Measurements from ENCODE around the gene ACAA1.
"Not testable (repeated sequence)": the region's sequence is repeated elsewhere in the genome, so short reads cannot be mapped to it uniquely, and the experiment has no call there.

Gene ACAA1

DNA sequence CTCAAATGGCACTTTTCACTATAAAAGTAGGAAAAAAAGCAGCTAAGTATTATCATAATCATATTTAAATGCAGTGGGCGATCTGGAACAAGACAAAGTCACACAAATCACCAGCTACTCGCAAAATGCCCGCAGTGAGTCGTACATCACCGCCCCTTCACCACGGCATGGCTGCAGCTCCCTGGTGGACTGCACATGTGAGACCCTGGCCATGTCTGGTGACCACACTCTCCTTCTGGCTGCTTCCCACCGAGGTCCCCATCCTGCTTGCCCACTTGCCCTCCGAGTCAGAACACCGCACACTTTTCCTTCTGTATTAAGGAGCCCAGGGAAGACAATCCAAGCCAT lies 38.6 kb downstream of the ACAA1 start:
- no peak for DNase-seq

DNA sequence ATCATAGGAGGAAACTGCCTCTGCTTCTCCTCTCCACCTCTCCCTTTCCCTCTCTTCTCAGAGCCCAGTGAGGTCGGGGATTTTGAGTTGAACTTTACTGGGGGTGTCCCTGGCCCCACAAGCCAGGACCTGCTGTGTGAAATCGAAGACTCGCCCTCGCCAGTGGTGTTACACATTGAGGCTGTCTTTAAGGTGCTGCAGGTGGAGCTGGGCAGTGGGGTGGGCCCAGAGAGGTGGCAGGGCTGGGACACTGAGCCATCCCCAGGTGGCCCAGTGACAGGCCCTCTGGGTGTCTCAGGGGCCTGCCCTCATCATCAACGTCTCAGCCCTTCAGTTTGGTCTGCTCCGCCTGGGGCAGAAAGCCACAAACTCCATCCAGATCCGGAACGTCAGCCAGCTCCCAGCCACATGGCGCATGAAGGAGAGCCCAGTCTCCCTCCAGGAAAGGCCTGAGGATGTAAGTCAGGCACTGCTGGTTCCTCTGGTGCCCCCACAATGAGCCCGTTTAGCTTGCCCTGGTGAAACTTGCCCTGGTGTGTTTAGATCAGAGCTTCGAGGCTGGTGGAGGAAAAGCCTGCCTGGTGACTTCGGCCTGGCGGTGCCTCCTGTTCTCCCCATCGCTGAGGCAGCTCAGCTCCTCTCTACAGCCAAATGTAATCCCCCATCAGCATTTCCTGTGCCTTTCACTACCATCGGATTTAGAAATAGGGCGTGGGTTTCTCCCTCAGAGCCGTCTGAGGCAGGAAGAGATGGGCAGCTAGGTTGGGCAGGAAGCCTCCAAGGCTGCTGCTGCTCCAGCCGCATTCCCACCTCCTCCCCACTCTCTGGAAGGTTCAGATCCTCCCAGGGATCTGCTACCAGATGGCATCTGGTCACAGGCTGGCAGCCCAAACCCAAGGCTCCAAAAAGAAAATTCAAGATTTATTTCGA lies 39.2 kb downstream of the ACAA1 start:
- DNase-seq = peak; percentile 7

DNA sequence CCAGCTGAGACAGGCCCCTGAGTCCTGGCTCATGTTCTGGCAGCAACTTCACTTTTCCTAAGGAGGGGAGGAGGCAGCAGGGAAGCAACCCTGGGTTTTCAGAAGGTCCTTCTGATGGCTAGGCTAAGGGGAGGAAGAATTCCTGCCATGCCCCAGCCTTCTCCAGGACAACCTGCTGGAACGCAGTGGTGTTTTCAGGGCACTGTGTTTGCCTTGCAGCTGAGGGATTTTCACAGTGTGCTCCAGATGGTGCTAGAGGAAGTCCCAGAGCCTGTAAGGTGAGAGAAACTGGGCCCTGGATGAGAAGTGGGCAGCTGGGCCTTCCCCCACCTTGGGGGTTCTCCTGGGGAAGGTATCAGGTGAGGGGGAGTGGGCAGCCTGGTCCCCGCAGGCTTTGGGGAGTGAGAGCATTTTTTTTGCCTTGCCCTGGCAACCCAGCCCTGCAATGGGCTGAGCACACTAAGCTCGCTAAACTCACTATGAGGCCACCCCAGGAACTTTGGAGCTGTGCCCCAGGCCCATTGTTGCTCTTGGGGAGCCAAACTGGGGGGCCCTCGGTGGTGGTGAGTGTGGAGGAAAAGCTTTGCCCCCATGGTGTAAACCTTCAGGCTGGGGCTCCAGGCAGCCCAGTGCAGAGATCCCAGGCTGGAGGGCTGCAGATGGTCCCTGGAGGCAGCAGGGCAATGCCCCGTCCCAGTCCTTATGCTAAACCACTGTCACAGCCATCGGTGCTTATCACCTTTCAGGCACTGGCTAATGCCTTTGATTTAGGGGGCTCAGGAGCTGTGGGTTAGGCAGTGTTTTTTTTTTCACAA lies 41.1 kb downstream of the ACAA1 start:
- no peak for DNase-seq

DNA sequence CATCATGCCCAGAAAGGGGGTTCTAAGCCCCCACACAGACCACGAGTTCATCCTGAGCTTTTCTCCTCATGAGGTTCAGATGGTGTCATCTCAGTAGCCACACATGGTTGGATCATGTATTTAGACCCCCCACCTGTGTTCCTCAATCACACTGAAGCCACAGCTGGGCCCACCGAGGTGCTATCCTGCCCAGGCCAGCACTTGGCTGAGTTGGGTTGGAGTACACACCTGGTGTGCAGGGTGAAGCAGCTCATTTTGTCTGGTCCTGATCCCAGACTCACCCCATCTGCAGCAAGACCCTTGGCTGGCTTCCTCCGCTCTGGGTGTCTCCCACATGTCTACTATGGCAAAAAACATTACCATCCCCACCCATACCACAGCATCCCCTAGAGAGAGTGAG lies 41.9 kb downstream of the ACAA1 start:
- no peak for DNase-seq

DNA sequence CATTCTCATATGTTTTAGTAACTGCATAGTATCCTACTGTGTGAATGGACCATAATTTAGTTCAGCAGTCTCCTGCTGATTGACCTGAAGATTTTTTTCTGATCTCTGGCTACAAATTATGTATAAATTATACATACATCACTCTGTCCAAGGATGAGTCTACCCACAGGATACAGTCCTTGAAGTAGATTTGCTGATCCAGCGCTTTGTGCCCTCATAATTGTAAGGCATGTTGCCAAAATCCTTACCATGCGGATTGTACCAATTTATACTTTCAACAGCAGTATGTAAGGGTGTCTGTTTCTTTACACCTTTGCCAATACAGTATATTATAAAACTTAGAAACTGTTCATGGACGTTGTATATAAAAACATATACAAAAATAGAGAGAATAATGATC lies 46.5 kb downstream of the ACAA1 start:
- no peak for DNase-seq

DNA sequence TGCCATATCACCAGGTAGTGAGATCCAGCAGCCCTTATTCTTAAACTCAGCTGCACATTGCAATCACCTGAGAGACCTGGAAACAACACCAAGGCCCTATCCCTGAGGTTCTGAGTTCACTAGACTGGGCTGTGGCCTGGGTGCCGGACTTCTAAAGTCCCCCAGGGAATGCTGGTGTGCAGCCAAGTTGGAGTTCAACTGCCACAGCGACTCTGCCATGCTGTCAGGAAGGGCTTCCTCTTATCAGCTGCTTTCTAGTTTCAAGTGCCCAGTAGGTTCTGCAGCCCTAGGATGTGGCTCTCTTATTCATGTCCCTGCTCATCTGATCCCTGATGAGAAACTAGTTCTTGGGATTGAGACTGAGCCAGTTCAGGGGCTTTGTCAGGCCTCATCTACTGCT lies 47.8 kb downstream of the ACAA1 start:
- DNase-seq = no peak

DNA sequence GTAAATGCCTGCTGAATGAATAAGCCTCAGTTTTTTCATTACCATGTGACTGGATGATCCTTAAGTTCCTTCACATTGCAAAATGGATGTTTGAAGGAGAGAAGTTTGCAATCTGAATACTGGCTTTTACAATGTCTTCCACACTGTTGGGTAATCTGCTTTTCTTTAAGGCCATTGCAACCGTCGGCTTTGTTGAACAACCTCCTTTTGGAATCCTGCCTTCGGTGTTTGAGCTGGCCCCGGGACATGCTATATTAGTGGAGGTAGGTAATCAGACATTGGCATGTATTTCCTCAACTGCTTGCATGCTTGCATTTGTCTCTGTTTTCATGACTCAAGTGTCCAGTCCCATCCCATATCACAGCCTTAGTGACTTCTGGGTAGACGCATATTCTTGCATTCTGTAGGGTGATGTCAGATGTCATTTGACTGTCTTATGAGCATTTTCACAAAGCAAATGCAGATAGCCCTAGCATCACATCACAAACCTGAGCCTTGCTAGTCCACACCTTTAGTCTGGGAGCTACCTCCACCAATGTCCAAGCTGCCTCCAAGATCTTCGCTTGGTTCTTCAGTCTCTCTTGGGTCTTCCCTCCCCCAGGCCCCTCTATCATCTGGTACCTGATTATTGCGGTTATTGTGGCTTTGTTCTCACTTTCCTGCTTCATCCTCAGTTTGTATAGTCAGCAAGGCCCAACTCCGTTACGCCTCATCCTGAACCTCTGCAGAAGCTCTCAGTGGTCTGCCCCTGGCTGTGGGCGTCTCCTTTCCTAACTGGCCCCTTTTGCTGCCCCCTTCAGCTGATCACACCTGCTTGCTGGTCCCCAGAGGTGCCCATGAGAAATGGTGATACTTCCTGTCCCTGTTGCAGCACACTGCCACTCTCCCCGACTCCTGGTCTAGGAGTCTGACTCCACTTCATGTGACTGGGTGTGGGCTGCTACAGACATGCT lies 48.5 kb downstream of the ACAA1 start:
- DNase-seq = no peak

DNA sequence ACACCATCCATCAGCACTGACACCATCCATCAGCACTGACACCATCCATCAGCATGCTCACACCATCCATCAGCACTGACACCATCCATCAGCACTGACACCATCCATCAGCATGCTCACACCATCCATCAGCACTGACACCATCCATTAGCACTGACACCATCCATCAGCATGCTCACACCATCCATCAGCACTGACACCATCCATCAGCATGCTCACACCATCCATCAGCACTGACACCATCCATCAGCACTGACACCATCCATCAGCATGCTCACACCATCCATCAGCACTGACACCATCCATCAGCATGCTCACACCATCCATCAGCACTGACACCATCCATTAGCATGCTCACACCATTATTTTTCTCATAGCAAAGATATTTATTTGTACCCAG lies 49.6 kb downstream of the ACAA1 start:
- DNase-seq = not testable (repeated sequence)

DNA sequence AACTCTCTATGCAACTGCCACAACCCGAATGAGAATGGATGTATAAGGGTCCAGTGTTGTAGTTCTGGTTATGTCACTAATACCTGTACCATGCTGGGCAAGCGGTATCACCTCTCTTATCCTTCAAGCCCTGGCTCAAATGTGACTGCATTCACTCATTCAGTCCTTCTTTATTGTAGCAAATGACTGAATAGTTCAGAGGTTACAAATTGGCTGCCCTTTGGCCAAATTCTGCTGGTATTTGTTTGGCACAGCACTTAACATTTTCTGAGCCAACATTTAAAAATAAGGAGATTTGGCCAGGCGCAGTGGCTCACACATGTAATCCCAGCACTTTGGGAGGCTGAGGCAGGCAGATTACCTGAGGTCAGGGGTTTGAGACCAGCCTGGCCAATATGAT lies 50.4 kb downstream of the ACAA1 start:
- DNase-seq = no peak

DNA sequence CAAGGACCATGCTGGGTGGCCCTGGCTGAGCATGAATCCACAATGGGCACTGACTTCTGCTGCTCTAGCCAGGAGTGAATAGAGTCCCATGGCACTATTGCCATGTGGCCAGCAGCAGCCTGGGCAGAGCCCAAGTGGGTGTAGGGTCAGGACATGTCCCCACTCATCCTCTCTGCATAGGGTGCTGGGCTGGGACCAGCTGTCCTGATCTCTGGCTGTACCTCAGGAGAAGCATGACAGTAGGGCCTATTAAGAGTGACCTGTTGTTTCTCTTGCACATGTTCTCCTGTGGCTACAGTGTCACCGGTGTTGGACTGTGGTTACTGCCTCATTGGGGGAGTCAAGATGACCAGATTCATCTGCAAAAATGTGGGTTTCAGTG lies 51.0 kb downstream of the ACAA1 start:
- no peak for DNase-seq

DNA sequence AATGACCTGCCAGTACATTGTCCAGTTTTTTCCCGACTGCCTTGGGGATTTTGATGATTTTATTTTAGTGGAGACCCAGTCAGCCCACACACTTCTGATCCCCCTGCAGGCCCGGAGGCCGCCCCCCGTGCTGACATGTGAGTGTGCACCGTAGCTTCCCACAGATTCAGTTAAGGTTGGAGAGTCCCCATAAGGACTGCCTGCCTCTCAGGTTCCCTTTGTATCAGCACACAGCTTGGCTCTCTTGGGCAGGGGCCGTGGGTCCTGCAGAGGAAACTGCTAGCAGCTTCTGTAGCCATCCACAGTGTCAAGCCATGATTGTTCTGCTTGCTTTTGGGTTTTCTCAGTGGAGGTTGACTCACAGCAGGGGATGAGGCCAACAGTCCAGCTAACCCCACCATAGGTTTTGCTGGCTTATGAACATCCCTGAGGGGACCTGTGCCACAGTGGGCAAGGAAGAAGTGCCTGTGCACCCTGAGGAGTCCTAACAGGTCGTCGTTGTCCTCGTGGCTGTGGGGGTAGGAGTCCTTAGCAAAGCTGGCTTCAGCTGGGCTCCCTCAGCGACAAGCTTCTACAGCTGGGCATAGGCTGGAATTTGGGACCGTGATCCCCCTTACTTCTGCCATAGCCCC lies 51.5 kb downstream of the ACAA1 start:
- DNase-seq = no peak

DNA sequence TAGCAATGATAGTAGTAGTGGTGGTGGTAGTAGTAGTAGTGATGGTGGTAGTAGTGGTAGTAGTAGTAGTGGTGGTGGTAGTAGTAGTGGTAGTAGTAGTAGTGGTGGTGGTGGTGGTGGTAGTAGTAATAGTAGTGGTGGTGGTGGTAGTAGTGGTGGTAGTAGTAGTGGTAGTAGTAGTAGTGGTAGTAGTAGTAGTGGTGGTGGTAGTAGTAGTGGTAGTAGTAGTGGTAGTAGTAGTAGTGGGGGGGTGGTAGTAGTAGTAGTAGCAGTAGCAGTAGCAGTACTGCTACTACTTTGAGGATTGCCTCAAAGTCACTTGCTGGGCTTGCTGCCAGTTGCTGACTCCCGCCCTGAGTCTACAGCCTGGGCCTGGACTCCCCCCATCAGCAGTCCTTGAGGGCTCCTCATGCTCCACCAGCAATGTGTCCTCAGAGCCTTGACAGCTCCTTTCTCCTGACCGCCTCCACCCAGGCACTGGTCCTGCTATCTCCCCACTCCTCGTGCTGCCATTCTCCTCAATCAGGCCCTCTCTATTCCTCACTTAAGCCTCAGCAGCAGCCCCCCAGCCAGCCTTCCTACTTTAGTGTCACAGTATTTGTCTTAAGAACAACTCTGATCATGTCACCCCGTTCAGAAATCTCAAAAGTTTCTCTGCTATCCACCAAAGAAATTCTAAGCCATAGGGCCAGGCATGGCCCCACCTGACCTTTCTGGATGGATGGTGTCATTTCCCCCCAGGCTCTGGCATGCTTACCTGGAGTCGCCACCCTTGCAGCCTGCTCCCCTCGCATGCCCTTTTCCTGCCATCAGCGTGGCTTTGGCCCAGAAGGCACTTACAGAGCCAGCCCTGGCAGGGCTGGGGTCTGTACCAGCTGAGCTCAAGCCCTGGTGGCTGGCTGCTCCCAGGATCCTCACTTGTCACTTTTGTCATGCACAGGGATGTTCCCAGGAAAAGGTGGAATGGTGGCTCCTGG lies 52.3 kb downstream of the ACAA1 start:
- DNase-seq = peak; percentile 71

DNA sequence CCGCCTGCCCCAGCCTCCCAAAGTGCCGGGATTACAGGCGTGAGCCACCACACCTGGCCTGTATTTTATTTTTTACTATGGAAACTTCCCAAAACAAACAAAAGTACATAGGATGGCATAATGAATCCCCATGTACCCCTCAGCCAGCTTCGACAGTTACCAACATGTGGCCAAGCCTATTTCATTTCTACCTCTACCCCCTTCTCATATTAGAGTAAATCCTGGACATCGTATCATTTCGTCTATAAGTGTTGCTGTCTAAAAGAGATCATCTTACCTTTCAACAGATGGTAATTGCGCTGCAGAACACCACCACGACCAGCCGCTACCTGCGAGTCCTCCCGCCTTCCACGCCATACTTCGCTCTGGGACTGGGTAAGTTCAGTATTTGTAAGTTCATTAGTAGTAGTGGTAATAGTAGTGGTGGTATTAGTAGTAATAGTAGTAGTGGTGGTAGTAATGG lies 53.0 kb downstream of the ACAA1 start:
- no peak for DNase-seq

DNA sequence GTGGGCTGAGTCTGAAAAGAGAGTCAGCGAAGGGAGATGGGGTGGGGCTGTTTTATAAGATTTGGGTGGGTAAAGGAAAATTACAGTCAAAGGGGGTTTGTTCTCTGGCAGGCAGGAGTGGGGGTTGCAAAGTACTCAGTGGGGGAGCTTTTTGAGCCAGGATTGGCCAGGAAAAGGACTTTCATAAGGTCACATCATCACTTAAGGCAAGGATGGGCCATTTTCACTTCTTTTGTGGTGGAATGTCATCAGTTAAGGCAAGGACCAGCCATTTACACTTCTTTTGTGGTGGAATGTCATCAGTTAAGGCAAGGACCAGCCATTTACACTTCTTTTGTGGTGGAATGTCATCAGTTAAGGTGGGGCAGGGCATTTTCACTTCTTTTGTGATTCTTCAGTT lies 53.7 kb downstream of the ACAA1 start:
- DNase-seq = not testable (repeated sequence)

DNA sequence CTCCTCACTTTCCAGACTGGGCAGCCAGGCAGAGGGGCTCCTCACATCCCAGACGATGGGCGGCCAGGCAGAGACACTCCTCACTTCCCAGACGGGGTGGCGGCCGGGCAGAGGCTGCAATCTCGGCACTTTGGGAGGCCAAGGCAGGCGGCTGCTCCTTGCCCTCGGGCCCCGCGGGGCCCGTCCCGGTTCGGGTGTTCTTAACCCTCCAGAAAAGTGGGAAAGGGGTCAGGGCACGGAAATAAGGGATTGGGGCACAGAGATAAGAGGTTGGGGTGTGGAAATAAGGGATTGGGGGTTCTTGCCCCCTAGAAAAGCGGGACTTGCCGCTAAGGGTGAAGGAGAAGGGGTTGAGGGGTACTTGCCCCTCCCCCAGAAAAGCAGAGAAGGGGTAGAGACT lies 54.6 kb downstream of the ACAA1 start:
- not testable (repeated sequence) for DNase-seq

DNA sequence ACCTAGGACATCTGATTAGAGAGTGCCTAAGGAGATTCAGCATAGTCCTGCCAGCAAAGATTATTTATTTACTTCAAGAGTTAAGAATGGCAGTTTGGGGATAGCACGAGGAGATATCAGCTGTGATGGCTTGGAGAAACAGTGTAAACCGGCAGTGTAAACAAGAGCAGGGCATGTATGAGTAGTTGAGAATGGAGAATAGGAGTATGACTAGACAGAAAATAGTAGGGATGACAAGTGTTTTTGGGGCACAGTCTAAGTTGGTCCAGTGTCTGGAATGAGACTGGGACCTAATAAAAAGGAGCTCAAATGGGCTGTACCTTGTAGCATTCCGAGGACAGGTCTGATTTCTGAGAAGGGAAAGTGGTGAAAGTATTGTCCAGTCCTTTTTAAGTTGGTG lies 59.9 kb downstream of the ACAA1 start:
- DNase-seq = not testable (repeated sequence)
